Left hindlimb (tissue), 1 donor: Measurements from ENCODE around the gene ANOS1.
"Not testable (repeated sequence)": the region's sequence is repeated elsewhere in the genome, so short reads cannot be mapped to it uniquely, and the experiment has no call there.

ENCODE experiments used
- DNase-seq: peaks from one replicate; pipeline ENCODE4 v3.0.0-alpha.2; 2018

Gene ANOS1

DNA sequence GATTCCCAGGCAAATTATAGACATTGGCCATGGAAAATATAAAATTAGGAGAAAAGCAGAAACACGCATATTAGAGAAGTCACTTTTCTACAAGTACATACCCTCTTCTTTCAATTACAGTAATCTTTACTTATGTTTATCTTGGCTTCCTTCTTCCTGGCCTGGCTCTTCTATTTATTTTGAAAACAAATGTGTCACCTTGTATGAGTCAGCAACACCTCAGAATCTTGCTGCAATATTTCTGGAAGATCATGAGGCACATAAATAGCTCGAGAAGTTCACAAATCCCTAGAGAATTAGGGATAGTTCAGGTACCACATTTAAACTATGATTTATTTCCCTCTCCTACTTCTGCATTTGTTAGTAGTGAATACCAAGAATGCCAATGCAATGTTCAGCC lies 124.6 kb downstream of the ANOS1 start:
- DNase-seq, result no peak

DNA sequence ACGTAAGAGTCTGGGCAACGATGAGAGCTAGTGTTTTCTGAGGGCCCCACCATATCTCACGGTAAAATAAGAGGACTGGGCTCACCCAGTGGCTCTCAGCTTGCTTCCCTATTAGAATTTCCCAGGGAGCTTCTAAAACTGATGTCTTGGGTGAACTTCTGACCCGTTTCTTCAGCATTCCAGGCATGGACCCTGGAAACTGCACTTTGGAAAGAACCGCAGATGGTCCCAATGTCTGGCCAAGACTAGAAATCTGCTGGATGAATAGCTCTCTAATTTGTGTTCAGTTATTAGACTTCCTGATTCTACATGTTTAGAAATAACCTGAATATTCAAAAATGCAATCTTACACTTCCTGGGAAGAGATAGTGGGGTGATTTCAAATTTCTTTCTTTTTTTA lies 127.8 kb downstream of the ANOS1 start:
- no peak for DNase-seq

DNA sequence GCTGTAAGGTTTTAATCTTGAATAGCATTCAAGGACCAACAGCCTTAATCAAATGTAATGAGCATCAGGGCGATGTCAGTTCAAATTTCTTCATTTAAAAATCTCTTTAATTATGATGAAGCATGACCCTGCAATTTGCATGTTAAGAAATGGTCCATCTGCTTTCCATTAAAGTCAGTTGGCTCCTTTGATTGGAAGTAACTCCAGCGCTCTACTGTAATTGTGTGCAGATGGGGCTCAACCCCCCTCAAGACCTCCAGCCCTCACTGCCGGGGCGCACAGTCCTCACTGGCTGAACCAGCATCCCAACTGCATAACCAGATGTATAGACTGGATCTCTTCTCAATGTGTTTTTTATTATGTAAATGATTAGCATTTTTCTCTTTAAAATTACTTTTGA lies 140.4 kb downstream of the ANOS1 start:
- DNase-seq, result no peak

DNA sequence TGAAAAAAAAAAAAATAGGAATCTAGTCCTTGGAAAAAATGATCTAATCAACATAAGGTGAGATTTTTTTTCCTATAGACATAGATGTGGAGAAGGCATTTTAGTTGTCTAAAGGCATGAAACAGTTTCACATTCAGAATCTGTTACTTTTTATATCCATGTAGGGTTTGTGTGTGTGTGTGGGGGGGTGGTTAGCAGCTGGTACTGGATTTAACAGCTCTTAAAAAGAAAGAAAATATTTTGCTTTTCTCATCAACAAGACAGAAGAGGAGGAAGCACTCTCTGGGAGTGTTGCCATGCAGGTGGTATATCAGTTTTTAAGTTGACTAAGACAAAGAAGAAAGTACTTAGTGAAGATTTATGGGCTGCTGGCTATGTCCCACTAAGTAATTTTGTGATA lies 145.0 kb downstream of the ANOS1 start:
- no peak for DNase-seq

DNA sequence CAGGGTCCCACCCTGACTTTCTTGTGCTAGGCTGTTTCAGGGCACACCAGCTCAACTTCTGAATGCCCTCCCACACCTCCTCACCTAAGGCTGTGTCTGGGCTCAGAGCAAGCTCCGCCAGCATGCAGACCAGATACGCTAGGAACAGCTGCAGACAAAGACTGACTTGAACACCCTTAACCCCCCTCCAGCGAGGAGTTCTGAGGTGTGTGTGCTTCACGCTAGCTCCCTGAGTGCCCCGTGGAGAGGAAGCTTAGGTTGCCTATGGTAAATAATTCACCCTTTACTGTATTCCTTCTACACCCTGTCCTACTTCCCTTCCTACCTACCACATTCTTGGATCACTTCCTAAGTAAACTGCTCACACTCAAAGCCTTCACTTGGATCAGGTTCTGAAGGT lies 152.3 kb downstream of the ANOS1 start:
- DNase-seq, result no peak

DNA sequence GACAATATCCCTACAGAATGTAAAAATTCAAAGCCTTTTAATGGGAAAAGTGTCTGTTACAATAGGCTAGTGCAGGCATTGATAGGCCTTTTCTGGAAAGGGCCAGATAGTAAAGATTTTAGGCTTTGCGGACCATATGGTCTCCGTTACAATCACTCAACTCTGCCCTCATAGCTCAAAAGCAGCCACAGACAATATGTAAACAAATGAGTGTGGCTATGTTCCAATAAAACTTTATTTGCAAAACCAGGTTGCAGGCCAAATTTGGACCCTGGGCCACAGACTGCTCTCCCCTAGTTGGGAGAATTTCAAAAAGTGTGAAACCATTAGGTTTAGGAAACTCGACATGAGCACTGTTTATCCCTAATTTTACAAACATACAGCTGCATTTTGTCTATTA lies 155.1 kb downstream of the ANOS1 start:
- DNase-seq, result no peak

DNA sequence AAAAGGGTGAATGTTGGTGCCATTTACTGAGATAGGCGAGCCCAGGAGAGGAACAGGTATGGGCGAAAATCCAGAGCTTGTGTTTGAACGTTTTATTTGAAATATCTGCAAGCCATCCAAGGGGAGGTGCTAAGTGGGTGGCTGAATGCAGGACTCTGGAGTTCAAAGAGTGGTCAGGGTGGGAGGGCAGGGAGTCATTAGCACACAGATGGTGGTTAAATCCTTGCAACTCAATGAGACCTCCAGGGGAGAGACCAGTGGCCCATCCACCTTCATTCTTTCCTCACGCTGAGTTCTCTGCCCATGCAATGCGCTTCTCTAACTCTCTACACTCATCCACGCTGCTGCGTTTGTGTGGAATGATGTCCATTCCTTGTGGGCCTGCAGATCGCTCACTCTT lies 166.2 kb downstream of the ANOS1 start:
- DNase-seq, result no peak

DNA sequence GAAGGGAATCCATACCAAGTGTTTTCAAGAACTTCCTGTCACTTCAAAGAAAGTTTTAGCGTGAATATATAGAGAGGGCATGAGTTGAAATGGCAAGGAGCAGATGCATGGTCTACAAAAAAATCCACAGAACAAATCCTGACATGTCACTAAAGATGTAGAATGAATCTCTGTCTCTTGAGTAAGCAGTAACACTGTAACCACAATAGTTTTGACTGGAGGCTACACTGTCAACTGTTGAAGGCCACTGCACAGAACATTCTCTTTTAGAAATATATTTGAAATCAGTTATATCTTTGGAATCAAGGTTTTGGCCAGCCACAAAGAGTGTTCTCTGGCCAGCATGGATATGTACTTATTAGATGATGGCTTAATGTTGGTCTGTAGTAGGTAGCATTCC lies 183.5 kb downstream of the ANOS1 start:
- no peak for DNase-seq

DNA sequence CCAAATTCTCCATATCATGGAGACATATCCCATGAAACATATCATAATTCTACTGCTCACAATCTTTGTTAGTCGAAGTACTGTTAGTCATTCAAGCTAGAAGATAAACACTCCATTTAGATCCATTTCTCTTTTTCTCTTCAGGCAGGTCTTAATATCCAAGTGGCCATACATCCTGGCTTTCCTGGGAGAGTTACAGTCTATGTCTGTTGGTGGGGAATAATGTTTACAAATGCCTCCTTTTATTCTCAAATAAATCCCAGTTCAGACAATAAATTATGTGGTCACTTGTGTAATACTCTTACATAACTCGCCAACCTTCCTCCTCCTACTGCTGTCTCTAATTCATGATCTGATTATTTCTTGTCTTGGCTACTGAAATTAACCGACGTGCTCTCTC lies 185.2 kb downstream of the ANOS1 start:
- no peak for DNase-seq

DNA sequence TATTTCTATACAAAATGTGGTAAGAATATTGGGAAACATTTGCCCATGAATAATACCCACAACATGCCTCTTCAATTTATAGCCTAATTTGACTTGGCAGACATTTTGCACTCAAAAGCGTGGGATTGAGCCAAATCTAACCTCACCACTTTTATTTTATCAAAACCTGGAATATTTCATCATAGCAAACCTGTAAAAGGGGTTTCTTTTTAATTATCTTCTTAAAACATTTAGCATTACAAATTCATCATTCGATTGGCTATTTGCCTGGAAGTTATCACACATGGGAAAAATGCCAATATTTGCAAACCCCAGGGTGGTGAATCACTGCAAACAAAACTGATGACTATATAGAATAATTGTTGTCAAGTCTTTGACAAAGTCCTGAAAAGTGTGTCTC lies 211.1 kb downstream of the ANOS1 start:
- DNase-seq, result no peak

DNA sequence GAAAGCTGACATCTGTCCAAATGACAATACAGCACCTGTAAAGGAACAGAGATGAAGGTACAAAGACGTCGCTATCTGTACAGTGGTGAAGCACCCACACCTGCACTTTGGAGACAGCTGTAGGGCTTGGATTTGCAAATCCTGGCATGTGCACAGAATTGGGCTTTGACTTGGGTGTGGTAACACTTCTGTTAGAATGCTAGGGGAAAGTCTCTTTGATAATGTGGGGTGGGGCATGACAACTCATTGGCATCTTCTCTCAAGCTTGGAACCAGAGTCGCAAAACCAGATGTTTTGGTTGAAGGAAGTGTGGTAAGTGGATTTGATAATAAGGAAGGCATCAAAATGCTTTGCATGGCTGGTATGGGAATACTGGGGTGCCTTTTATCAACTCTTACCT lies 211.8 kb downstream of the ANOS1 start:
- DNase-seq, result no peak

DNA sequence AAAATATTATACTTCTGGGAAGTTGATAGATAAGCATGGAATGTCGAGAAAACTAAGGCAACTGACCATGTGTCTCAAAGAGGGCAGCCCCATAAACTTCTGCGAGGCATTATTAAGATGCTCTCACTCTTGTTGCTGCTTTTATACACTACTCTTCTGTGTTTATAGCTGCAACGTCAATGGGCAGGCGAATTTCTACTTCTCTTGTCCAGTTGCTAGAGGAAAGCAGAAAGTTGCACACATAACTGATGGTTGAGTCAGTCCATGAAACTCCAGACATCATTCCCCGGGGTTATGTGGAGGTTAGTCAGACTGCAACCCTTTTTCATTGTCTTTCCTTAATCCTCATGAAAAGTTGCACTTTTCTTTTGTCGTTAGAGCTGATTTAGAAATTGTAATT lies 227.5 kb downstream of the ANOS1 start:
- no peak for DNase-seq

DNA sequence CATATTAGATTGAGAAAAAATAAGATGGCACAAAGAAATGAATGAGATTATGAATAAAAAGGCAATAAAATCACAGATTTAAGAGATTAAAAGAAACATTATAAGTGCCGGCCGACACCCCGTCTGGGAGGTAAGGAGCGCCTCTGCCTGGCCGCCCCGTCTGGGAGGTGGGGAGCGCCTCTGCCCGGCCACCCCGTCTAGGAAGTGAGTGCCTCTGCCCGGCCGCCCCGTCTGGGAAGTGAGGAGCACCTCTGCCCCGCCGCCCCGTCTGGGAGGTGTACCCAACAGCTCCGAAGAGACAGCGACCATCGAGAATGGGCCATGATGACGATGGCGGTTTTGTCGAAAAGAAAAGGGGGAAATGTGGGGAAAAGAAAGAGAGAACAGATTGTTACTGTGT lies 229.8 kb downstream of the ANOS1 start:
- not testable (repeated sequence) for DNase-seq

DNA sequence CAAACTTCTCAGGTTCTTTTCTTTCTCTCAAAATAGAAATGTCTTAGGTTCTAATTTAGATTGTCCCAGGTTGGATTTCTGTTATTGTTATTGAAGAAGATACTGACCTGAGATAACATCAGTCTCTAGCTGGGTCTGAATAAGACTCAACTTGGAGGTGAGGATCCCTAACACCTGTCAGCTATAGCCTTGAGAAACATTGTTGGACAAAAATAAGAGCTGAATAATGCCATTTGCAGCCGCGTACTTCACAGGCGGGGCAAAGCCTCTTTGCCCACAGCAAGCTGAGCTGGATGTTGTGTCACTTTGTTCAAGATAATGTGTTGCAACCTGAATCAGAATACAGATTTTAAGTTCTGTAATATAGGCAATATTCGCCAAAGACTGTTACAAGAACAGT lies 231.7 kb downstream of the ANOS1 start:
- DNase-seq, result no peak

DNA sequence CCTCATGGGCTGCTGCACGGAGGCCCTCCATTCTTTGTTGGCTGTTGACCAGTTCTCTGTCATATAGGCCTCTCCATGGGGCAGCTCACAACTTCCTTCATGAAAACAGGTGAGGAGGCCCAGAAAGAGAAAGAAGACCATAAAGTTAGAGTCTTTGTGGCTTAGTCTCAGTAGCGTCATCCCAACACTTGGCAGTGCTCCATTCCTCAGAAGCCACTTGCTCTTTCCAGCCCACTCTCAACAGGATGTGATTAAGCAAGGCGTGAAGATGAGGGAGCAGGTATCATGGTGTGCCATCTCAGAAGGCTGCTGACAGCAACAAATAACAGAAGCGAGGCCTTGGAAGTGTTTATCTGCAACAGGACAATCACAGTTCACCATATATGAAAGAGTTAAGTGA lies 236.9 kb downstream of the ANOS1 start:
- not testable (repeated sequence) for DNase-seq

DNA sequence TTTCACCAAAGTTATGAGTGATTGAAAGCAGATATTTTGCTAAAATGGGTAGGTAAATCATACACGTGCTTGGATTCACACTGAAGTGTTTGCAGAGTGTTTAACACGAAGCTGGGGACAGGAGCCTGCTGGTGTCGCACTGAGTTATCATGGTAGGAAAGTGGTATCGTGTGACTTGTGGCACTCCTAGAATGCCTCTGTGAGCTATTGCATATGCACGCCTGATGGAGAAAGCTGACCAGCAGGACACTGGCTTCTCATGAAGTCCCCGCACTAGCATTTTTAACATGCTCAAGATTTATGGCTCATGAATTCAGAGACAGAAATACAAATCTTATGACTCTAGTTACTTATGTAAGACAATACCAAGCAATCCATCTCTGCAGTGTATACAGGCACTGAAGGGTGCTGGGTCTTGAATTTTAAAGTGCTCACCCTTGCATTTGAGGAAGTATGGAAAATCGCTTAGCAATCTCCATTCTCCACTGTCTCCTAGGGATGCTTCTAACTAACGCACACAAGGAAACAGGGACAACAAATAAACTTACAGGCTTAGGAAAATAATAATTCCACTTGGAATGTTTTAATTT lies 247.5 kb downstream of the ANOS1 start:
- DNase-seq, result no peak
